DND-41 (cell line): Measurements from ENCODE around the gene NDUFS5.

ENCODE experiments used
- CTCF ChIP-seq: IDR thresholded peaks from 2 replicates; pipeline ENCODE4 v1.5.1; 2012; ENCODE audit warnings: borderline replicate concordance, low read length, moderate library complexity, mild to moderate bottlenecking; ENCODE audit not compliant: poor library complexity, severe bottlenecking; ENCODE audit errors: extremely low read depth
- EZH2 ChIP-seq: IDR thresholded peaks from 3 replicates; pipeline ENCODE4 v1.6.1; 2012; ENCODE audit warnings: borderline replicate concordance, low read depth, mild to moderate bottlenecking, moderate library complexity, low read length, inconsistent platforms; ENCODE audit not compliant: severe bottlenecking

GRCh38 chr1:39043513-39043912 lies 17.4 kb downstream of the NDUFS5 start:
- TF ChIP-seq CTCF: no peak
- TF ChIP-seq EZH2: no peak
